Loucy (cell line): ENCODE data around the gene RPH3AL.

Experiments
- H2AFZ ChIP-seq: fragments of 200-600 bp; sonication (generic); 2 replicates; pipeline ENCODE4 v1.6.0; 2016; ENCODE audit warnings: antibody characterized with exemption, mild to moderate bottlenecking, low read length, moderate library complexity
- H3F3A ChIP-seq: fragments of 200-600 bp; 2 replicates; pipeline ENCODE4 v1.6.0; 2016; ENCODE audit warnings: antibody characterized with exemption, low read depth, mild to moderate bottlenecking
- H3K27me3 ChIP-seq: fragments of 200-600 bp; sonication (generic); 2 replicates; pipeline ENCODE4 v1.6.1; 2014; ENCODE audit warnings: low read length, mild to moderate bottlenecking; ENCODE audit not compliant: insufficient read depth, poor library complexity, severe bottlenecking
- H3K36me3 ChIP-seq: fragments of 200-600 bp; sonication (generic); 2 replicates; pipeline ENCODE4 v1.6.1; 2016; ENCODE audit warnings: low read length; ENCODE audit not compliant: insufficient read depth
- H3K4me1 ChIP-seq: fragments of 200-600 bp; sonication (generic); 2 replicates; pipeline ENCODE4 v1.5.1; 2014; ENCODE audit warnings: low read length, mild to moderate bottlenecking; ENCODE audit not compliant: insufficient read depth, poor library complexity, severe bottlenecking
- H3K4me2 ChIP-seq: fragments of 200-600 bp; sonication (generic); 2 replicates; pipeline ENCODE4 v1.6.0; 2014; ENCODE audit warnings: antibody characterized with exemption, low read length, low read depth, mild to moderate bottlenecking; ENCODE audit not compliant: poor library complexity, severe bottlenecking
- H3K4me3 ChIP-seq: fragments of 200-600 bp; sonication (generic); 2 replicates; pipeline ENCODE4 v1.5.1; 2014; ENCODE audit warnings: low read length, mild to moderate bottlenecking, mixed read lengths; ENCODE audit not compliant: poor library complexity, severe bottlenecking
- H3K79me2 ChIP-seq: fragments of 200-600 bp; sonication (generic); 2 replicates; pipeline ENCODE4 v1.6.1; 2014; ENCODE audit warnings: low read length; ENCODE audit not compliant: insufficient read depth
- H3K9ac ChIP-seq: fragments of 200-600 bp; sonication (generic); 2 replicates; pipeline ENCODE4 v1.6.0; 2014; ENCODE audit warnings: mild to moderate bottlenecking, low read depth, low read length, moderate library complexity; ENCODE audit not compliant: poor library complexity, severe bottlenecking
- H3K9me2 ChIP-seq: fragments of 200-600 bp; sonication (generic); replicated peaks from 2 replicates; pipeline ENCODE4 v1.6.1; 2016; ENCODE audit warnings: low read depth, low read length, mixed read lengths
- H3K9me3 ChIP-seq: fragments of 200-600 bp; sonication (generic); 2 replicates; pipeline ENCODE4 v1.6.1; 2014; ENCODE audit warnings: mild to moderate bottlenecking, antibody characterized with exemption, low read length, low read depth; ENCODE audit not compliant: insufficient read depth
- H4K20me1 ChIP-seq: fragments of 200-600 bp; sonication (generic); 2 replicates; pipeline ENCODE4 v1.6.0; 2014; ENCODE audit warnings: antibody characterized with exemption, low read length, mild to moderate bottlenecking; ENCODE audit not compliant: insufficient read depth, poor library complexity, severe bottlenecking
- CTCF ChIP-seq: fragments of 200-600 bp; sonication (generic); conservative IDR thresholded peaks from 2 replicates; pipeline ENCODE4 v1.5.1; 2014; ENCODE audit warnings: mild to moderate bottlenecking, antibody characterized with exemption, low read length
- EZH2phosphoT487 ChIP-seq: fragments of 200-600 bp; IDR thresholded peaks from 2 replicates; pipeline ENCODE4 v1.6.1; 2018; ENCODE audit warnings: antibody characterized with exemption, mild to moderate bottlenecking, moderate library complexity, borderline replicate concordance

Gene RPH3AL

GRCh38 chr17:306116-306515 is 46.5 kb downstream of the RPH3AL start:
- Histone ChIP-seq H2AFZ (no peak overlapping the region), H3K9me2 (no peaks in the 10 kb centered on the region), H3K36me3 (no peaks in the 10 kb centered on the region), H3K4me2 (no peak overlapping the region), H3K79me2 (no peaks in the 10 kb centered on the region), H3K9me3 (no peaks in the 10 kb centered on the region), H3K4me3 (no peak overlapping the region), H3K27me3 (no peaks in the 10 kb centered on the region), H3K9ac (no peak overlapping the region), H3F3A (no peaks in the 10 kb centered on the region), H3K4me1 (no peaks in the 10 kb centered on the region), H4K20me1 (no peaks in the 10 kb centered on the region)
- TF ChIP-seq EZH2phosphoT487 (no peak), CTCF (no peak)

GRCh38 chr17:305090-305976 is 47.3 kb downstream of the RPH3AL start:
- no peaks in the 10 kb centered on the region for H4K20me1 ChIP-seq
- H3K4me3 ChIP-seq, result no peak overlapping the region
- no peak overlapping the region for H3K9ac ChIP-seq
- H3K9me3 ChIP-seq, result no peaks in the 10 kb centered on the region
- H3K4me2 ChIP-seq, result no peak overlapping the region
- no peaks in the 10 kb centered on the region for H3F3A ChIP-seq
- H3K36me3 ChIP-seq, result no peaks in the 10 kb centered on the region
- H3K4me1 ChIP-seq, result no peaks in the 10 kb centered on the region
- no peaks in the 10 kb centered on the region for H3K79me2 ChIP-seq
- H3K27me3 ChIP-seq, result no peaks in the 10 kb centered on the region
- no peak overlapping the region for H2AFZ ChIP-seq
- TF ChIP-seq EZH2phosphoT487 (no peak), CTCF (no peak)
- no peaks in the 10 kb centered on the region for H3K9me2 ChIP-seq

GRCh38 chr17:304461-304860 is 48.1 kb downstream of the RPH3AL start:
- no peaks in the 10 kb centered on the region for H3K79me2 ChIP-seq

More at GRCh38 chr17:304461-304860, 48.1 kb downstream of the RPH3AL start:
- Histone ChIP-seq H3K9ac (no peak overlapping the region), H3K9me2 (no peaks in the 10 kb centered on the region), H3K4me1 (no peaks in the 10 kb centered on the region), H3F3A (no peaks in the 10 kb centered on the region), H4K20me1 (no peaks in the 10 kb centered on the region), H3K9me3 (no peaks in the 10 kb centered on the region), H2AFZ (no peak overlapping the region), H3K36me3 (no peaks in the 10 kb centered on the region), H3K4me2 (no peak overlapping the region), H3K27me3 (no peaks in the 10 kb centered on the region), H3K4me3 (no peak overlapping the region)
- TF ChIP-seq CTCF (no peak), EZH2phosphoT487 (no peak)
